ENCODE data around the gene DCST1.
A peak's percentile ranks its signal among the peaks of the same experiment; 100 is the strongest.
"Not testable (repeated sequence)": the region's sequence is repeated elsewhere in the genome, so short reads cannot be mapped to it uniquely, and the experiment has no call there.

DCST1 gene, protein sequence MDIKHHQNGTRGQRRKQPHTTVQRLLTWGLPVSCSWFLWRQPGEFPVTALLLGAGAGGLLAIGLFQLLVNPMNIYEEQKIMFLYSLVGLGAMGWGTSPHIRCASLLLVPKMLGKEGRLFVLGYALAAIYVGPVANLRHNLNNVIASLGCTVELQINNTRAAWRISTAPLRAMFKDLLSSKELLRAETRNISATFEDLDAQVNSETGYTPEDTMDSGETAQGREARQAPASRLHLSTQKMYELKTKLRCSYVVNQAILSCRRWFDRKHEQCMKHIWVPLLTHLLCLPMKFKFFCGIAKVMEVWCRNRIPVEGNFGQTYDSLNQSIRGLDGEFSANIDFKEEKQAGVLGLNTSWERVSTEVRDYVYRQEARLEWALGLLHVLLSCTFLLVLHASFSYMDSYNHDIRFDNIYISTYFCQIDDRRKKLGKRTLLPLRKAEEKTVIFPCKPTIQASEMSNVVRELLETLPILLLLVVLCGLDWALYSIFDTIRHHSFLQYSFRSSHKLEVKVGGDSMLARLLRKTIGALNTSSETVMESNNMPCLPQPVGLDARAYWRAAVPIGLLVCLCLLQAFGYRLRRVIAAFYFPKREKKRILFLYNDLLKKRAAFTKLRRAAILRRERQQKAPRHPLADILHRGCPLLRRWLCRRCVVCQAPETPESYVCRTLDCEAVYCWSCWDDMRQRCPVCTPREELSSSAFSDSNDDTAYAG

GRCh38 chr1:155033524-155033923 lies at the start of gene DCST1, which contains the start of gene DCST2:
Gene DCST1, plus strand, starts transcription at chr1:155033824. Its CDS starts 213 bp downstream, at chr1:155034037.
Gene DCST2, minus strand, starts transcription at chr1:155033781. Its CDS starts 80 bp downstream, at chr1:155033701.
- no peak for DNase-seq

GRCh38 chr1:154986736-154987135 lies 46.9 kb upstream of the DCST1 start:
- DNase-seq: not testable (repeated sequence)

DNA sequence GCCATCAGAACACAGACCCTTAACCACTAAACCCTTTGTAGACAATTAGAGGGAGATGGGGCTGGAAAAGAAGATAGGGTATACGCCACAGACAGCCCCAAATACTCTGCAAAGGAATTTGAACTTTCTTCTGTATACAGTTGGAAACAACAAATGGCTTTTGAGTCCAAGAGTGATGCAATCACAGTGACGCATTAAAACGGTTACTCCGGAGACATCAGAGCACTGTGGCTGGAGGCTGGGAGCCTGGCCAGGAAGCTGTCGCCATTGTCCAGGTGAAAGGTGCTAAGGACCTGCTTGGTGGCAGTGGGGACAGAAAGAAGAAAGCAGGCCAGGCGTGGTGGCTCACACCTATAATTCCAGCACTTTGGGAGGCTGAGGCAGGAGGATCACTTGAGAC lies 46.3 kb upstream of the DCST1 start:
- DNase-seq: no peak

DNA sequence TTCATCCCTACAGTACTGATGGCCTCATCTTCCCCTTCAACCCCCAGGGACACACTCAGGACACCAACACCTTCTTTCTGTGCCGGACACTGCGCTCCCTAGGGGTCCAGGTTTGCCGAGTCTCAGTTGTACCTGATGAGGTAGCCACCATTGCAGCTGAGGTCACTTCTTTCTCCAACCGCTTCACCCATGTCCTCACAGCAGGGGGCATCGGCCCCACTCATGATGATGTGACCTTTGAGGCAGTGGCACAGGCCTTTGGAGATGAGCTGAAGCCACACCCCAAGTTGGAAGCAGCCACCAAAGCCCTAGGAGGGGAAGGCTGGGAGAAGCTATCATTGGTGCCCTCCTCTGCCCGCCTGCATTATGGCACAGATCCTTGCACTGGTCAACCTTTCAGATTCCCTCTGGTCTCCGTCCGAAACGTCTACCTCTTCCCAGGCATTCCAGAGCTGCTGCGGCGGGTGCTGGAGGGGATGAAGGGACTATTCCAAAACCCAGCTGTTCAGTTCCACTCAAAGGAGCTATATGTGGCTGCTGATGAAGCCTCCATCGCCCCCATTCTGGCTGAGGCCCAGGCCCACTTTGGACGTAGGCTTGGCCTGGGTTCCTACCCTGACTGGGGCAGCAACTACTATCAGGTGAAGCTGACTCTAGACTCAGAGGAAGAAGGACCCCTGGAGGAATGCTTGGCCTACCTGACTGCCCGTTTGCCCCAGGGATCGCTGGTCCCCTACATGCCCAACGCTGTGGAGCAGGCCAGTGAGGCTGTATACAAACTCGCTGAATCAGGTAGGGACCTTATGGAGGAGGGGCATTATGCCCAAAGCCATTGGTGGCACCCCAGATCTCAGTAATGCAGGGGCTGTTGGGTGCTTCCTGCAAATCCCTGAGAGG lies 45.3 kb upstream of the DCST1 start:
- no peak for DNase-seq

DNA sequence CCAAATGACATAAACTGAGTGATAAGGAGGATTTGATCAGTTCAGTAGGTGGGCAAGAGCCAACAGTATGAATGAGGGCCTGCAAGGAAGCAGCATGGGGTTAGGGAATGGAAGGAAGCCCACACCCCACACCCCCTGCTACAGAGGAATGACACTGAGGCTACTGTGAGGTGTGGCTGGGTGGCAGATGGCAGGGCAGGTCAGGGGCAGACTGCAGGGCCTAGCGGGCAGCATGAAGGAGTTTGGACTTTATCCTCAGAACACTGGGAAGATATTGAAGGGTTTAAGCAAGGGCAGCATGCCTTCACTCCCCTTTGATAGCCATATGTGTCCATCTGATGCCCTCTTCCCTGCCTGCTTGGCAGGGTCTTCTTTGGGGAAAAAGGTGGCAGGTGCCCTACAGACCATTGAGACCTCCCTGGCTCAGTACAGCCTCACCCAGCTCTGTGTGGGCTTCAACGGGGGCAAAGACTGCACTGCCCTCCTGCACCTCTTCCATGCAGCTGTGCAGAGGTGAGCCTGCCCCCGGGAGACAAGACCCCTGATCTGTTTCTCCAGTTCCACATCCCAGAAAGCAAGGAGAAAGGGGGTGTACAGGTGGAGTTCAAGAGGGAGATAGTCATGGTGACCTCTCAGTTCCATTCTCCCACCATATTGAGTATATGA lies 44.3 kb upstream of the DCST1 start:
- DNase-seq: no peak

- no peak for DNase-seq
Observed at GRCh38 chr1:154990276-154990675, 43.3 kb upstream of the DCST1 start.

- peak; percentile 46 for DNase-seq
Observed at GRCh38 chr1:154992721-154993571, 40.7 kb upstream of the DCST1 start.

GRCh38 chr1:154993572-154994268 lies 39.9 kb upstream of the DCST1 start, which contains the start of gene LENEP:
Gene LENEP, plus strand, starts transcription at chr1:154993586. Its CDS starts 22 bp downstream, at chr1:154993608.
- DNase-seq: no peak

DNA sequence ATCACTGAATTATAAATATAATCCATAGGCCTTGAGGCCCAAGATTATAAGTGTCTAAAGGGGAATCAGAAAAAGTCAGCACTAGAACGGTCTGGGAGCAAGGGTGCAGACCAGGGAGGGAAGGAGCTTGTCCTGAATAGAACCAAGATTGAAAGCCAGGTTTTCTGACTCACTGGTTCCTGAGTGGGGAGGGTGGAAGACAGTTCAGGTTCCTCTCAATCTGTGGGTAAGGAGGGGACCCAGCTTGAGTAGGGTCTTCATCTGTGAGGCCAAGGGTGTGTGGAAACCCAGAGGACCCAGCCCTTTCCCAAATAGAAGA lies 39.4 kb upstream of the DCST1 start:
- no peak for DNase-seq

DNA sequence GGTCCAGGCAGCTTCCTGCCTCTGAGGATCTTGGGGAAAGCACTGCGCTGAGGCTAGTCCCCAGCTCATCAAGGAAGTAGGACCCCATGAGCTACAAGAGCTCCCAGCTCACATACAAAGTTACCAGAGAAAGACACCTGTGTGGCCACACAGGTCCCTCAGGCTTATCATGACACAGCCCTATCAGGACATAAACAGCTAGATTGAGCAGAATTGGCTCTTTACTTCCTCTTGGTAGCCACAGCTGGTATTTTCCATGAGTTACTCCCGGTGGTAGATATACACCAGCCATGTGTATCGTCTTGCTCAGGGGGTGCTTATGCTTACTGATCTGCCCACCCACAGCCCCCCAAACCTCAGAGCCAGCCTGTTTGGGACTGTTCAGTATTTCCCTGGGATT lies 39.0 kb upstream of the DCST1 start:
- no peak for DNase-seq

GRCh38 chr1:154995301-154995983 lies 38.2 kb upstream of the DCST1 start:
- peak; percentile 81 for DNase-seq

DNA sequence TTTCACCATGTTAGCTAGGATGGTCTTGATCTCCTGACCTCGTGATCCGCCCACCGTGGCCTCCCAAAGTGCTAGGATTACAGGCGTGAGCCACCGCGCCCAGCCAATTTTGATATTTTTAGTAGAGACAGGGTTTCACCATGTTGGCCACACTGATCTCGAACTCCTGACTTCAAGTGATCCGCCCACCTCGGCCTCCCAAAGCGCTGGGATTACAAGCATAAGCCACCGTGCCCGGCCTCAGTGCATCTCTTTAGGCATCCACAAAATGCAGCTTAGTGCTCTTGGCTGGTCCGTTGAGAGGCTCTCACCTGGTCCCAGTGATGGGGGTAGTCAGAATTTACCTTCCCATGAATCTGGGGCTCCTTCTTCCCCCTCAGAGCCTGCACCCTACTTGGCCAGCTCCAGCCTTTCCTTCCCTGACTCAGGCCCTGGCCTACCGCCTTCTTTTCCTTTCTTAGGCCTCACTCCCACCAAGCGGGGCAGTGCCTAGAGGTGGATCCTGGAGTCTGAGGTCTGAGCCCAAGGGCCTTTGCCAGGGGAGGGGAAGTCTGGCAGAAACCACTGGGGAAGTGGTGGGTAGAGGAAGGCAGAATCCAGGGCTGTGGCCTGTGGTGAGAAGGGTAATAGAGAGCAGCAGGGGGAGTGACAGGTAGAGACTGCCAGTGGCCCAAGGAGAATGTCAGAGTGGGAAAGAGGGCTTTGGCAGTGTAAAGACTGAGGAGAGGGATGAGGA lies 36.5 kb upstream of the DCST1 start:
- DNase-seq: no peak

GRCh38 chr1:154998201-154998780 lies 35.3 kb upstream of the DCST1 start:
- DNase-seq: no peak

DNA sequence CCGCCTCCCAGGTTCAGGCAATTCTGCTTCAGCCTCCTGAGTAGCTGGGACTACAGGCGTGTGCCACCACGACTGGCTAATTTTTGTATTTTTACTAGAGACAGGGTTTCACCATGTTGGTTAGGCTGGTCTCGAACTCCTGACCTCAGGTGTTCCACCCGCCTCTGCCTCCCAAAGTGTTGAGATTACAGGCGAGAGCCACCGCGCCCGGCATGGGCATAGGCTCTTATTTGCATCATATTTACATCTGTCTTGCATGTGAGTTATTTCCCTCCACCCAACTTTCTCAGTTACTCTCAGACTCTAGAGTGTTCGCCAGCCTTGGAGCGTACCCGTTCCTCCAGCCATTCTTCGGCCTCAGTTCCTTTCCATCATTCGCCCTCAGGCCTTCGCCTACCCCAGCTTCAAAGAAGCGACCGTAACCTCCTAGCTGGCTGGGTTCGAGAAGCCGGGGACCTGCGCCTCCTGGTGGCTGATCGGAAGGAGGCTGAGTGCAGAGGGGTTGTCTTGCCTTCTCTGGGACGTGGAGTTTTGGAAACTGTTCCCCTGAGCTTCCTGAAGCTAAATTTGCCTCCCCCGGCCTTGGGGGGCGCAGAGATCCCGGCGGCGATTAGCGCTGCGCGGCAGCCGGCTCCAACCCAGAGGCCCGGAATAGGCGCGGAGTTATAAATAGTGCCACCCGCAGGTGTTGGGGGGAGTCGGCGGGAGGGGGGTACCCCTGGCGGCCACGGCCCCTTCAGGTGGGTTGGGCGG lies 34.6 kb upstream of the DCST1 start:
- peak; percentile 79 for DNase-seq

DNA sequence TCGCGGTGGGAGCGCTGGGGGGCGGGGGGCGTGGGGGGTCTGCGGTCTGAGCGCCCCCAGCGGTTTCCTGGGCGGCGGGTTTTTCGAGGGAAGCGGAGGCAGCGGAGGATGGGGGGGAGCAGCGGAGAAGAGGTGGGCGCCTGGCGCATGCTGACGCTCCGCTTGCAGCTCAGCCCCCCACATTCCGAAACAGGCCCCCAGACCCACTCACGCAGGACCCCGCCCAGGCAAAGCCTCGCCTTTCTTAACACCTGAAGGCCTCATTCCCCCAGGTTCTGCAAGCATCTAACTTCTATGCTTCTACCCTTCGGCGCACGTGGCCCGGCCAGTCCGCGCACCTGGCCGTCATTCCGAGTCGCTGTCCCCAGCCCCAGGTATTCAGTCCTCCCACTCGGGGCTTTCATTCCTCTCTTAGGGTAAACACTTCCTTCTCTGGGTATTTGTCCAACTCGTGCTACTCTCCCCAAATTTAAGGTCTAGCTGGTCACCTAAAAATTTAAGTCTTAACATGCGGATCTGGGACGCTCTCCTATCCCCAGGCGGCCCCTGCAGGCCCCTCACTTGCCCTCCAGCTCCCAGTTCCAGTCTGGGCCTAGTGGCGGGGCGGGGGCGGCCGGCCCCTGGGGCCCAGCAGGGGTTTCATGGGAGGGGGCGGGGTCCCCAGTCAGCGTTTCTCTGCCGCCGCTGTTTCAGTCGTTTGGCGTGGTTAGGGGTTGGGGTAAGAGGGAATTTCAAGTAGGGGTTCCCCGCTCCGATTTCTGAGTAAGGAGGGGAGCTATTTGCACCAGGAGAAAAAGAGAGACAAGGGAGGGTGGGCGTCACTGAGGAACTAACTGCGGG lies 33.8 kb upstream of the DCST1 start:
- DNase-seq: no peak

DNA sequence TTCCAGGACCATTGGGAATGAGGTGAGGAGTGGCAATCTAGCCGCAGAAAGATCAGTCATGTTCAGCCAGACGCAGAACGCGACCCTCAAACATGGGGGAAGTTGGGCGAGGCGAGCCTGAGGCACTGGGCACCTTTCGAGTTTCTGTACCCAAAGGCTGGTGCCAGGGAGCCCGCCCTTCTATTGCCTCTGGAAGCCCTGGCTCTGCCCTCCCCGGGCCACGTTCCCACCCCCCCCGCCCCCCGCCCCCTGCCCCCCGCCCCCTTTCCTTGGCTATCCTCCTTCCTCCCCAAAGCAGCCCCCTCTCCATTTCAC lies 33.3 kb upstream of the DCST1 start:
- DNase-seq: no peak

DNA sequence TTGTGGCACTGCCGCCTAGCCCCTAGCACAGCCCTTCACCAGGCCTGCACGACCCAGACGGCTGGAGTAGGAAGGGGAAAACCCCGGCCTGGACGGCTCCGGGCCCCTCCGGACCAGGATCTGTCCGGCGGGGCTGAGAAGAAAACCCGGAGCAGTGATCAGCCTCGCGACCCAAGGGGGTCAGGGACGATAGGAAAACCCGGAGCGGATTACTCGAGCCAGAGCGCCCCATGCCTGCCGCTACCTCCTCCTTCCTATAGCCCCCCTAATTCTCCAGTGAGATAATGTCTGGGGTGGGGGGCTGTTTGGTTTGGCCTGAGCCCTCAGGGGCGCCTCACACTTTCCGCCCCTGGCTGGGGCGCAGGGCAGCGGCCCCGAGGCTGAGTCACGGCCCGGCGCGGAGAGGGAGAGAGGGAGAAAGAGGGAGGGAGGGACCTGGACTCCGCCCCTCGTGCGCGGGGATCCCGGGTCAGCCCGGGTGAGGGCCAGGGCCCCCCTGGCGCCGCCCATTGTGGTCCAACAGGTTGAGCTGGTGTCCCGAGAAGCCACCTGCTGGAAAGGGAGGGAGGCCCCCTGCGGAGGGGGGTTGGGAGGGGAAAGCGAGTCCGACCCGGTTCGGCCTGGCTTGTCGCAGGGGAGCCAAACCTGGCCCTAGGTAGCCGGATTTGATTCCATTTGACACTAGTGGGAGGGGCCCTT lies 32.7 kb upstream of the DCST1 start:
- peak; percentile 85 for DNase-seq
